Stimulated activated CD4-positive, alpha-beta T cell treated with anti-CD3 and anti-CD28 coated beads, Interleukin-2, amount 100 ng/mL, for 24 hours (primary cell): ENCODE results near the gene KCP.

Experiments used
- DNase-seq, 2 donors: peaks; one replicate each; pipeline ENCODE4 v3.0.0-alpha.2; 2020

The KCP gene

GRCh38 chr7:128852537-128853254, 57.8 kb downstream of the KCP start:
- no peak for DNase-seq

GRCh38 chr7:128849804-128850490, 60.6 kb downstream of the KCP start:
- DNase-seq, result no peak

- no peak for DNase-seq
Measured at GRCh38 chr7:128849156-128849515, 61.4 kb downstream of the KCP start.

GRCh38 chr7:128848289-128849155, 62.0 kb downstream of the KCP start:
- no peak for DNase-seq

GRCh38 chr7:128847721-128848211, 62.7 kb downstream of the KCP start:
- DNase-seq, result no peak

GRCh38 chr7:128846781-128847444, 63.6 kb downstream of the KCP start:
- no peak for DNase-seq

GRCh38 chr7:128845987-128846386, 64.5 kb downstream of the KCP start:
- no peak for DNase-seq

- DNase-seq, result no peak
Measured at GRCh38 chr7:128845475-128845874, 65.0 kb downstream of the KCP start.

- no peak for DNase-seq
Measured at GRCh38 chr7:128844777-128845311, 65.7 kb downstream of the KCP start.

- no peak for DNase-seq
Measured at GRCh38 chr7:128843938-128844621, 66.4 kb downstream of the KCP start.

- no peak for DNase-seq
Measured at GRCh38 chr7:128842674-128843641, 67.6 kb downstream of the KCP start.

- DNase-seq, result peak; percentile 64 to 71
Measured at GRCh38 chr7:128841921-128842673, 68.4 kb downstream of the KCP start.

GRCh38 chr7:128841171-128841690, 69.3 kb downstream of the KCP start:
- no peak for DNase-seq

GRCh38 chr7:128840326-128841170, 70.0 kb downstream of the KCP start:
- no peak for DNase-seq

- no peak for DNase-seq
Measured at GRCh38 chr7:128839751-128840177, 70.7 kb downstream of the KCP start.

- DNase-seq, result no peak
Measured at GRCh38 chr7:128838981-128839731, 71.4 kb downstream of the KCP start.

- no peak for DNase-seq
Measured at GRCh38 chr7:128838109-128838779, 72.3 kb downstream of the KCP start.
